MM.1S (cell line): ENCODE results near the gene UBTD1.

Source experiments
- DNase-seq: peaks from one replicate; pipeline ENCODE4 v3.0.0-alpha.2; 2015
- H2AFZ ChIP-seq: fragments of 300-600 bp; sonication (generic); 2 replicates; pipeline ENCODE4 v1.6.0; 2016; ENCODE audit warnings: antibody characterized with exemption, low read length
- H3F3A ChIP-seq: fragments of 300-600 bp; sonication (generic); 2 replicates; pipeline ENCODE4 v1.6.1; 2016; ENCODE audit warnings: mild to moderate bottlenecking, antibody characterized with exemption, low read length, moderate library complexity, mixed read lengths; ENCODE audit not compliant: insufficient read depth
- H3K27ac ChIP-seq: fragments of 300-600 bp; sonication (generic); 2 replicates; pipeline ENCODE4 v1.5.1; 2016; ENCODE audit warnings: mild to moderate bottlenecking, low read length
- H3K27me3 ChIP-seq: fragments of 300-600 bp; sonication (generic); replicated peaks from 2 replicates; pipeline ENCODE4 v1.6.0; 2016; ENCODE audit warnings: low read length; ENCODE audit not compliant: insufficient read depth
- H3K36me3 ChIP-seq: fragments of 300-600 bp; sonication (generic); replicated peaks from 2 replicates; pipeline ENCODE4 v1.6.1; 2016; ENCODE audit warnings: mild to moderate bottlenecking, low read length, mixed read lengths; ENCODE audit not compliant: insufficient read depth
- H3K4me1 ChIP-seq: fragments of 300-600 bp; sonication (generic); 2 replicates; pipeline ENCODE4 v1.6.1; 2016; ENCODE audit warnings: low read length, mixed read lengths
- H3K4me2 ChIP-seq: fragments of 300-600 bp; sonication (generic); 2 replicates; pipeline ENCODE4 v1.6.0; 2016; ENCODE audit warnings: low read depth, low read length
- H3K4me3 ChIP-seq: fragments of 300-600 bp; sonication (generic); 2 replicates; pipeline ENCODE4 v1.5.1; 2016; ENCODE audit warnings: low read length, mixed read lengths
- H3K79me2 ChIP-seq: fragments of 300-600 bp; sonication (generic); 2 replicates; pipeline ENCODE4 v1.6.1; 2016; ENCODE audit warnings: mixed run types, low read length, mixed read lengths
- H3K9ac ChIP-seq: fragments of 300-600 bp; sonication (generic); 2 replicates; pipeline ENCODE4 v1.6.1; 2016; ENCODE audit warnings: low read length, mixed read lengths
- H3K9me2 ChIP-seq: fragments of 300-600 bp; sonication (generic); replicated peaks from 2 replicates; pipeline ENCODE4 v1.6.1; 2016; ENCODE audit warnings: mild to moderate bottlenecking, low read length, mixed read lengths; ENCODE audit not compliant: insufficient read depth
- H3K9me3 ChIP-seq: fragments of 300-600 bp; sonication (generic); replicated peaks from 2 replicates; pipeline ENCODE4 v1.6.1; 2016; ENCODE audit warnings: mild to moderate bottlenecking, low read length, mixed read lengths; ENCODE audit not compliant: insufficient read depth
- H4K20me1 ChIP-seq: fragments of 300-600 bp; sonication (generic); 2 replicates; pipeline ENCODE4 v1.6.1; 2016; ENCODE audit warnings: mild to moderate bottlenecking, low read length, moderate library complexity, mixed read lengths; ENCODE audit not compliant: insufficient read depth
- CTCF ChIP-seq: fragments of 300-600 bp; sonication (generic); IDR thresholded peaks from 2 replicates; pipeline ENCODE4 v1.5.1; 2016; ENCODE audit warnings: antibody characterized with exemption, low read length, mixed read lengths
- EZH2 ChIP-seq: fragments of 300-600 bp; sonication (generic); optimal IDR thresholded peaks from 2 replicates; pipeline ENCODE3; 2017; ENCODE audit warnings: low read depth, mild to moderate bottlenecking, antibody characterized with exemption, low read length, mixed read lengths
- EZH2phosphoT487 ChIP-seq: fragments of 300-600 bp; sonication (generic); IDR thresholded peaks from 2 replicates; pipeline ENCODE4 v1.6.1; 2018; ENCODE audit warnings: antibody characterized with exemption, low read length

Gene UBTD1

GRCh38 chr10:97529685-97530465 is 31.2 kb downstream of the UBTD1 start:
- Histone ChIP-seq H3K36me3 (no peaks in the 10 kb centered on the region), H3K4me1 (no peaks in the 10 kb centered on the region), H2AFZ (no peak overlapping the region), H3K27me3 (no peaks in the 10 kb centered on the region), H3K79me2 (no peaks in the 10 kb centered on the region), H3K4me2 (no peak overlapping the region), H3K9me3 (no peaks in the 10 kb centered on the region), H3F3A (no peaks in the 10 kb centered on the region), H3K9me2 (no peaks in the 10 kb centered on the region), H3K4me3 (no peak overlapping the region), H4K20me1 (no peaks in the 10 kb centered on the region), H3K27ac (no peak overlapping the region), H3K9ac (no peak overlapping the region)
- no peak for DNase-seq
- TF ChIP-seq CTCF (no peak), EZH2phosphoT487 (no peak), EZH2 (no peak)

- H3K27me3 ChIP-seq = no peaks in the 10 kb centered on the region
- no peaks in the 10 kb centered on the region for H3F3A ChIP-seq
- no peaks in the 10 kb centered on the region for H4K20me1 ChIP-seq
- DNase-seq = no peak
- H3K9me2 ChIP-seq = no peaks in the 10 kb centered on the region
- H3K27ac ChIP-seq = no peak overlapping the region
- no peak overlapping the region for H3K4me2 ChIP-seq
- no peaks in the 10 kb centered on the region for H3K9me3 ChIP-seq
- no peaks in the 10 kb centered on the region for H3K4me1 ChIP-seq
- no peak overlapping the region for H3K4me3 ChIP-seq
- no peak overlapping the region for H2AFZ ChIP-seq
- H3K36me3 ChIP-seq = no peaks in the 10 kb centered on the region
- TF ChIP-seq EZH2 (no peak), EZH2phosphoT487 (no peak), CTCF (no peak)
- no peak overlapping the region for H3K9ac ChIP-seq
- no peaks in the 10 kb centered on the region for H3K79me2 ChIP-seq
Measured at GRCh38 chr10:97531401-97531986, 32.8 kb downstream of the UBTD1 start.

GRCh38 chr10:97532935-97533671 is 34.4 kb downstream of the UBTD1 start:
- peak; percentile 24 for DNase-seq
- no peaks in the 10 kb centered on the region for H3K79me2 ChIP-seq
- H3K9me2 ChIP-seq = no peaks in the 10 kb centered on the region
- no peak overlapping the region for H3K27ac ChIP-seq
- no peak overlapping the region for H3K4me2 ChIP-seq
- H3K9me3 ChIP-seq = no peaks in the 10 kb centered on the region
- no peak overlapping the region for H2AFZ ChIP-seq
- H3K27me3 ChIP-seq = no peaks in the 10 kb centered on the region
- no peaks in the 10 kb centered on the region for H3K4me1 ChIP-seq
- H3F3A ChIP-seq = no peaks in the 10 kb centered on the region
- H4K20me1 ChIP-seq = no peaks in the 10 kb centered on the region
- H3K36me3 ChIP-seq = no peaks in the 10 kb centered on the region
- TF ChIP-seq CTCF = no peak
- H3K4me3 ChIP-seq = no peak overlapping the region
- H3K9ac ChIP-seq = no peak overlapping the region
